MCF 10A (cell line): ENCODE measurements around the gene RTP3. TPM values are rescaled to one million over a fixed set of nuclear protein-coding genes. Genes with fewer than 3 reads are reported as not detected.

Source experiments
- BruUV-seq: library from RNA; stranded (reverse); fragments of 400-500 nt; replicated peaks from 2 replicates; lab custom pipeline; 2021; lab: Mats Ljungman, UMichigan
- CTCF ChIA-PET: fragments of 300-600 bp; sonication (Branson Sonifier 250); formaldehyde crosslinking; extraction: SDS; loops from one replicate; lab custom pipeline; 2021; ENCODE audit warnings: antibody characterized with exemption, inconsistent platforms; lab: Yijun Ruan, JAX
- POLR2A ChIA-PET: fragments of 300-600, 350-650 bp; sonication (Branson Sonifier 250); formaldehyde crosslinking; extraction: SDS; loops from one replicate; lab custom pipeline; 2020; ENCODE audit warnings: antibody characterized with exemption, inconsistent platforms; lab: Yijun Ruan, JAX
- DNase-seq: peaks from one replicate; pipeline ENCODE4 v3.0.0-alpha.2; 2018; ENCODE audit not compliant: unreplicated experiment
- H3K27ac Mint-ChIP-seq: one replicate; pipeline ENCODE4 v1.8.0; 2022; ENCODE audit warnings: mild to moderate bottlenecking, low read depth, mixed read lengths; ENCODE audit not compliant: unreplicated experiment
- H3K27me3 Mint-ChIP-seq: one replicate; pipeline ENCODE4 v1.8.0; 2022; ENCODE audit warnings: mixed read lengths; ENCODE audit not compliant: insufficient read depth, unreplicated experiment
- H3K36me3 Mint-ChIP-seq: one replicate; pipeline ENCODE4 v1.8.0; 2022; ENCODE audit warnings: mild to moderate bottlenecking, moderate library complexity, mixed read lengths; ENCODE audit not compliant: insufficient read depth, unreplicated experiment
- H3K4me1 Mint-ChIP-seq: one replicate; pipeline ENCODE4 v1.8.0; 2022; ENCODE audit warnings: mixed read lengths; ENCODE audit not compliant: insufficient read depth, unreplicated experiment
- H3K4me3 Mint-ChIP-seq: one replicate; pipeline ENCODE4 v1.8.0; 2022; ENCODE audit warnings: mild to moderate bottlenecking, moderate library complexity, mixed read lengths; ENCODE audit not compliant: unreplicated experiment
- H3K9me3 Mint-ChIP-seq: one replicate; pipeline ENCODE4 v1.8.0; 2022; ENCODE audit warnings: mixed read lengths; ENCODE audit not compliant: unreplicated experiment
- intact Hi-C: fragments of 100-400 bp; cut with micrococcal nuclease; formaldehyde crosslinking; loops from 2 replicates; pipeline ENCODE4 v1.14.1; 2022
- total RNA-seq: library from RNA; stranded (reverse); gene quantifications from 2 replicates; pipeline ENCODE4 v1.2.3, GENCODE V29; 2022
- TF ChIP-seq, protein P1 (sequence below): fragments of 200-600 bp; IDR thresholded peaks from one replicate; pipeline ENCODE4 v1.8.0; 2022; ENCODE audit warnings: antibody characterized with exemption, mild to moderate bottlenecking; ENCODE audit not compliant: unreplicated experiment

RTP3 gene
- total RNA-seq, 1 experiment from 2014 or later, result not detected

DNA sequence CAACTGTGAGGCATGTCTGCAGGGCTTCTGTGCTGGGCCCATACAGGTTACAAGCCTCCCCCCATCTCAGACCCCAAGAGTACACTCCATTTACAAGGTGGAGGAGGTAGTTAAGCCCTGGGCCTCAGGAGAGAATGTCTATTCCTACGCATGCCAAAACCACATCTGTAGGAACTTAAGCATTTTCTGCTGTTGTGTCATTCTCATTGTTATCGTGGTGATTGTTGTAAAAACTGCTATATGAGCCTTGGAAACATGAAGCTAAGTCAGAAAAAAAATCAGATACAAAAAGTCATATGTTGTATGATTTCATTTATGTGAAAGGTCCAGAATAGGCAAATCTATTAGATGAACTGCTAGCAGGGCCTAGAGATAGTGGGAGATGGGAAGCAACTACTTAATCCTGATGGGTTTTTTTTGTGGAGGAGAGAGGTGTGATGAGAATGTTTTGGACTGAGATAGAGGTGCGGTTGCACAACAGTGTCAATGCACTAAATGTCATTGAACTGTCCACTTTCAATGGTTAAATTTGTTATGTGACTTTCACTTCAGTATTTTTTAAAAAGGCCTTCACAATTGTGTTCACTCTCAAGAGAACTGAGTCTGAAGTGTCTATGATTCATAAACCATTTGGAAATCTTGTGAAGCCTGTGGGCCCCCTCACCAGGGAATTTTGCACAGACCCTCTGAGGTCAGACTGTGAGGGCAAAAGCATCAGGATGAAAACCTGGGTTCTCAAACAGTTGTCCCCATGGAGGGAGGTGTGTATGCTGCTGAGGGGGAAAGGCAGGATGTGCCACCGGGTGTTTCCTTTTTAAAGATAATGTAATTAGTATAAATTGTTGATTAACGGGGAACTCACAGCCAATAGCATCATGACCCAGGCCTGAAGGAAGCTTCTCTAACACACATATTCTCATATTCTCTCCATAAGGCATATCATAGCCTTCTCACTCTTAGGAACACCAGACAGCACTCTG lies 3.2 kb downstream of the RTP3 start:
- intact Hi-C loops, result no loop called here
- no peak for DNase-seq
- Mint-ChIP-seq H3K9me3 (no peaks in the 10 kb centered on the region), H3K4me1 (peaks cover 20% of the 10 kb centered on the region), H3K27ac (no peak overlapping the region), H3K36me3 (no peaks in the 10 kb centered on the region), H3K27me3 (no peaks in the 10 kb centered on the region), H3K4me3 (no peak overlapping the region)
- TF ChIP-seq, protein P1, sequence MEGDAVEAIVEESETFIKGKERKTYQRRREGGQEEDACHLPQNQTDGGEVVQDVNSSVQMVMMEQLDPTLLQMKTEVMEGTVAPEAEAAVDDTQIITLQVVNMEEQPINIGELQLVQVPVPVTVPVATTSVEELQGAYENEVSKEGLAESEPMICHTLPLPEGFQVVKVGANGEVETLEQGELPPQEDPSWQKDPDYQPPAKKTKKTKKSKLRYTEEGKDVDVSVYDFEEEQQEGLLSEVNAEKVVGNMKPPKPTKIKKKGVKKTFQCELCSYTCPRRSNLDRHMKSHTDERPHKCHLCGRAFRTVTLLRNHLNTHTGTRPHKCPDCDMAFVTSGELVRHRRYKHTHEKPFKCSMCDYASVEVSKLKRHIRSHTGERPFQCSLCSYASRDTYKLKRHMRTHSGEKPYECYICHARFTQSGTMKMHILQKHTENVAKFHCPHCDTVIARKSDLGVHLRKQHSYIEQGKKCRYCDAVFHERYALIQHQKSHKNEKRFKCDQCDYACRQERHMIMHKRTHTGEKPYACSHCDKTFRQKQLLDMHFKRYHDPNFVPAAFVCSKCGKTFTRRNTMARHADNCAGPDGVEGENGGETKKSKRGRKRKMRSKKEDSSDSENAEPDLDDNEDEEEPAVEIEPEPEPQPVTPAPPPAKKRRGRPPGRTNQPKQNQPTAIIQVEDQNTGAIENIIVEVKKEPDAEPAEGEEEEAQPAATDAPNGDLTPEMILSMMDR, result no peak
- POLR2A ChIA-PET, result no interaction called here
- no TSS peak for BruUV-seq
- CTCF ChIA-PET, result interaction anchor here (7.2 kb wide), 1 partner anchor 12 kb away, joined by 45 read pairs; no protein-coding TSS in a partner anchor

DNA sequence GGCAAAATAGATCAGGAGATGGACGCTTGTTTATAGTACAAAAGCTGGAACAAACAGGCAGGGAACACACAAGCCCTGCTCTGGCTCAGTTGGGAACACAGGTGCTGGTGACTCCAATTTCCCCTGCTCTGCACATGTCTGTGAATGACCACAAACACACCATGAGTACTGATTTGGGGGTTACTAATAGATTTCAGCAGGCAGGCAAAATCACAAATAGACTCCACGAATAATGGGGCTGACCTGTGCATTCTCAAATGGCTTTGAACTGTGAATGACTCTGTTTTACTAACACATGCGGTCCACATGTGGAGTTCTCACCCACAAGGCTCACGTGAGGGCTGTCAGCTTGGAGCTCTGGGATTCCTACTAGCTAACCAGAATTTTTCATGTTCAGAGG lies 3.9 kb downstream of the RTP3 start:
- Mint-ChIP-seq H3K27ac (no peak overlapping the region), H3K4me1 (peaks cover 16% of the 10 kb centered on the region)

DNA sequence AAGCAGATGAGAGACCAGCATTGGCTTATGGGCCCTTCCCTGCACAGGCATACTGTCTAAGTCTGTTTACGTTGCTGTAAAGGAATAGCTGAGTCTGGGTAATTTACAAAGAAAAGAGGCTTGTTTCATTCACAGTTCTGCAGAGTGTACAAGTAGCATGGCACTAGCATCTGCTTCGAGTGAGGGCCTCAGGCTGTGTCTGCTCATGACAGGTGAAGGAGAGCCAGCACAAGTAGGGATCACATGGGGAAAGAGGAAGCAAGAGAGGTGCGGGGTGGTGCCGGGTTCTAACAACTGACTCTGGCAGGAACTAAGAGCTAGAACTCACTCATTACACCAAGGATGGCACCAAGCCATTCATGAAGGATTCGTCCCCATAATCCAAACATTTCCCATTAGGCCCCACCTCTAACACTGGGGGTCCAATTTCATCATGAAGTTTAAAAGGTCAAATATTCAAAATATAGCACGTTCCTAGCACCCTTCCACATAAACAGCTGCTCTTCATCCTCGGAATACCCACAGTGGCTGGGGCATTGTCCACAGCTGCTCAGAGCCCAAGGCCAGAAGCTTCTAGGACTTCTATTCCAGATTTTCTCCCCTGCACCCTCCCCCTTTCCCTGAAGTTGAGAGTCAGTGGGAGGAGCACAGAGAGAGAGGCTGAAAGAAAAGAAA lies 5.6 kb downstream of the RTP3 start:
- H3K27ac Mint-ChIP-seq, result no peak overlapping the region
- no peaks in the 10 kb centered on the region for H3K27me3 Mint-ChIP-seq
- CTCF ChIA-PET, result interaction anchor here (7.2 kb wide), 1 partner anchor 14 kb away, joined by 45 read pairs; no protein-coding TSS in a partner anchor
- no peak overlapping the region for H3K4me3 Mint-ChIP-seq
- no TSS peak for BruUV-seq
- H3K4me1 Mint-ChIP-seq, result peaks cover 16% of the 10 kb centered on the region
- H3K36me3 Mint-ChIP-seq, result no peaks in the 10 kb centered on the region
- intact Hi-C loops, result no loop called here
- DNase-seq, result no peak
- H3K9me3 Mint-ChIP-seq, result no peaks in the 10 kb centered on the region
- POLR2A ChIA-PET, result no interaction called here
- TF ChIP-seq, protein P1, result no peak

More for the DNA sequence above, 3.9 kb downstream of the RTP3 start:
- intact Hi-C loops, result no loop called here
- BruUV-seq, result no TSS peak
- TF ChIP-seq, protein P1, result no peak
- ChIA-PET POLR2A (no interaction called here), CTCF (interaction anchor here (7.2 kb wide), 1 partner anchor 13 kb away, joined by 45 read pairs; no protein-coding TSS in a partner anchor)
- no peaks in the 10 kb centered on the region for H3K36me3 Mint-ChIP-seq
- no peaks in the 10 kb centered on the region for H3K27me3 Mint-ChIP-seq
- no peak for DNase-seq
- no peaks in the 10 kb centered on the region for H3K9me3 Mint-ChIP-seq
- no peak overlapping the region for H3K4me3 Mint-ChIP-seq

DNA sequence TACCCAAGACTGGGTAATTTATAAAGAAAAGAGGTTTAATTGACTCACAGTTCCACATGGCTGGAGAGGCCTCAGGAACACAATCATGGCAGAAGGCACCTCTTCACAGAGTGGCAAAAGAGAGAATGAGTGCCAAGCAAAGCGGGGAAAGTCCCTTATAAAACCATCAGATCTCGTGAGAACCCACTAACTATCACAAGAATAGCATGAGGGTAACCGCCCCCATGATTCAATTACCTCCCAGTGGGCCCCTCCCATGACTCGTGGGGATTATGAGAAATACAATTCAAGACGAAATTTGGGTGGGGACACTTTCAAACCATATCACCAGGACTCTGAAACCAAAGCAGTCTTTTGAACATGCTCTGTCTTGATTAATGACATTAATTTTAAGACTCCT lies 7.0 kb downstream of the RTP3 start:
- no peak overlapping the region for H3K27ac Mint-ChIP-seq
- no TSS peak for BruUV-seq
- ChIA-PET CTCF (interaction anchor here (1.4 kb wide), 1 partner anchor 16 kb away, joined by 5 read pairs; no protein-coding TSS in a partner anchor), POLR2A (no interaction called here)
- H3K4me3 Mint-ChIP-seq, result no peak overlapping the region
- no peaks in the 10 kb centered on the region for H3K9me3 Mint-ChIP-seq
- H3K36me3 Mint-ChIP-seq, result no peaks in the 10 kb centered on the region
- no peaks in the 10 kb centered on the region for H3K27me3 Mint-ChIP-seq
- TF ChIP-seq, protein P1, result no peak
- peaks cover 16% of the 10 kb centered on the region for H3K4me1 Mint-ChIP-seq
- intact Hi-C loops, result no loop called here
- DNase-seq, result no peak
